HG03432 (cell line): ENCODE results near the gene SEMA4D.
"Not testable (repeated sequence)": the region's sequence is repeated elsewhere in the genome, so short reads cannot be mapped to it uniquely, and the experiment has no call there.

Experiments used
- ATAC-seq: cut with Tn5 transposase; IDR thresholded peaks from one replicate; pipeline ENCODE4 v1.9.1; 2021; ENCODE audit warnings: mild to moderate bottlenecking, moderate library complexity; ENCODE audit not compliant: unreplicated experiment

The SEMA4D gene

DNA sequence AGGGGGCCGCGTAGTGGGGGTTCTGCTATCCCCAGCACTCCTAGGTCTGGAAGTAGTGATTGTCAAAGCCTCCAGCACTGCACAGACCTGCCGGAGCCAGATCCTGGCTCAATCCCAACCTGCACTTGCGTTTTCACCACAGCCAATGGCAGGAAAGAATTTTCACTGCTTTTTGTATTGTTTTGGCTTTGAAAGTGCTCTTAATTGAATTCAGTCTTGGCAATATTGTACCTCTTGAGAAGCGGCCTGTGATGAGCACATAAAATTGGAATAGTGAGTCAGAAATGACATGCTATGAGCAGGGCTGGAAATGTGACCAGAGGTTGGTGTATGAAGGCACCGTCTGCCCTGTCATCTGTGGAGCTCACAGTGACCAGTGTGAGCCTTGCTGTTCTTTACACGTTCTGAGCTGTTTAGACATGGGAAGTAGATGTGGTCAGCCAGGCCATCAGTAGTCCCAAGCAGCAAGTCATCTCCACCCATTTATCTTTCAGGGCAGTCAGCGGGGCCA is 138.1 kb downstream of the SEMA4D start:
- no peak for ATAC-seq

DNA sequence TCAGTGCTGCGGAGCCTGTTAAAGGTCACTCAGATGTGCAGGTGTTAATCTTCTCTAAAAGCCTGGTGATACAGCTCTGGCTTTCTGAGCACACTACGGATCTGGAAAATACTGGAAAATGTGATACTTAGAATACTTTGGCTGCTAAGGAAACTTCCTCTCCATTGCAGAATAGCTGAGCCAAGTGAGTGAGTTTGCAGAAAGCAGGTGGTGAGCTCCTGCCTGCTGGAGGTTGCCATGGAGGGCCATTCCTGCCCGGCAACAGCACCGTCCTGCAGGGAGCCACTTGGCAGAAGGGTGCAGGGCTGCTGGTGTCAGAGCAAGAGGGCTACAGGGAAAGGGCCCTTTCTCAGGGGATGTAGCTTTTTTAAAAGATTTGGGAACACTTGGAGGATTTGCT is 138.9 kb downstream of the SEMA4D start:
- ATAC-seq, result no peak

DNA sequence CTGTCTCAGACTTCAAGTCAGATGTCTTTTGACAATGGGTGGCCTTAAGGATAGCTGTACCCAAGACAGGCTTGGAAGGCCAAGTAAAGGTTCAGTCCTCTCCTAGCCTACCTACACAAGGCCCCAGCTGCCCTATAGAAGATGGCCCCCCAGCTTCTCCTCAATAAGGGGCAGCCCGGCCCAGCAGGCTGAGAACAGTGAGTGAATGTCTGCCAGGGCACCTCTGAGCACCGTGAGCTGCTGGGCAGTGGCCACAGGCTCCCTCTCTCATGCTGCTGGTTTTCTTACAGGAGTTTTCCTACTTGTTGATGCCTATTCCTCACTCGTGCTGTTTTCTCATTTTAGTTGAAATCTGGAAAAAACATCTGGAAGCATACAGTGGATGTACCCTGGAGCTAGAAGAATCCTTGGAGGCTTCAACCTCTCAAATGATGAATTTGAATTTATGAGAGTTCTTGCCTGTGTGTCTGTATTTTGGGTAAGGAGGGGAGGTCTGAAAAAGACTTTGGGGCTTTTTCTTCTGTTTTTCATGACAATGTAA is 139.5 kb downstream of the SEMA4D start:
- ATAC-seq, result no peak

DNA sequence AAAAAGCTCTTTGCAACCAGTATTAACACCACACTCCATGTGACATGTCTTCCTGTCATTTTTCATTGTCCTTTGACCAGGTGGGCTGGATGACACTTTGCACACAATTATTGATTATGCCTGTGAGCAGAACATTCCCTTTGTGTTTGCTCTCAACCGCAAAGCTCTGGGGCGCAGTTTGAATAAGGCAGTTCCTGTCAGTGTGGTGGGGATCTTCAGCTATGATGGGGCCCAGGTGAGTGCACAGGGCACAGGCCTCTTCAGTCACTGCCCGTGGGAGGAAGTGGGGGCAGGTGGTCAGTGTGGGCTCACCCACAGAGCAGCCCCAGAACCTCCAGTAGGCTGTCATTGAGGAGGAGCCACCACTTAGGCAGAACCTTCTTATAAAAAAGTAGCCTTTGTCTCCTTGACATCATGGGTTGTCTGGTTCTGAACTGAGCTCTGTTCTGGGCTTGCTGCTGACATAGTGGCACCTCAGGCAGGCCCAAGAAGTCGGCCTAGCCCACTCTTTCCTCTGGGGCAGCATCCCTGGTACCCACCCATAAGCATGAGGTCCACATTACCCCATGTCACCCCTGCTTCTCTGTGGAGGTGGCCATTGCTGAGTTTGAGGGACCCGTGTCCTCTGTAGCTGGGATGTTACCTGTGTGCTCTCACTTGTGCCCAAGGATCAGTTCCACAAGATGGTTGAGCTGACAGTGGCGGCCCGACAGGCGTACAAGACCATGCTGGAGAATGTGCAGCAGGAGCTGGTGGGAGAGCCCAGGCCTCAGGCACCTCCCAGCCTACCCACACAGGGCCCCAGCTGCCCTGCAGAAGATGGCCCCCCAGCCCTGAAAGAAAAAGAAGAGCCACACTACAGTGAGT is 140.3 kb downstream of the SEMA4D start:
- ATAC-seq, result no peak

DNA sequence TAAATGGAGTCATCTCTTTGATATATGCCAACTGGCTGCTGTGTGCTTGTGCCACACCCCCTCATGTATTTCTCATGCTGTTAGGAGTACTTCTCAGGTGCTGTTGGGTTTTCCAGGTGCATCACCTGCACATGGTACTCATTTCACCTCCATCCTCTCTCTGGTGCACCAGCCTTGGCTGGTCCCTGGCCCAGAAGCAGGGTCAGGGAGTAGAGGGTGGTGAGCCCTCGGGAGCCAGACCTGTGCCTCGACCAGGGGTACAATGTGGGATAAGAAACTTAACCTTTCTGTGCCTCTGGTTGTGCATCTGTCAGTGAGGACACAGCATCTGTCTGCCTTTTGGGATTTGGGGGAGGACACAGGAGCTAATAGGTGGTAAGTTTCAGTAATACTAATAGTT is 141.1 kb downstream of the SEMA4D start:
- no peak for ATAC-seq

DNA sequence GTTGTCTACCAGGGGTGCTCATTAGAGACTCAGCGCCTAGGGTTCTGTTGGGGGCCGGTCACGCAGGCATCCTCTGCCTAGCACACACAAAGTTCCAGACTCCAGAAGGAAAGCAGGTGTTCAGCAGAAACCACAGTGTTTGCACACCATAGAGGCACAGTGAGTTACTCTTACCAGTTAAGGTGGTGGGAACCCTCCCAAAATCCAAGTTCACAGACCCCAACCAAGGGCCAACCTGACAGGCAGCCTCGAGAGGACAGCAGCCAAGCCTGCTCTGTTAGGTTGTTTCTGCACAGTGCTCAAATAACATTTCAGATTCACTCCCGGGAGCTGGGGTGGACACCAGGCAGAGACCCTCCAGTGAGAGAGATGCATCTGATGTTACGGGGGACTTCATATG is 143.4 kb downstream of the SEMA4D start:
- ATAC-seq, result no peak

DNA sequence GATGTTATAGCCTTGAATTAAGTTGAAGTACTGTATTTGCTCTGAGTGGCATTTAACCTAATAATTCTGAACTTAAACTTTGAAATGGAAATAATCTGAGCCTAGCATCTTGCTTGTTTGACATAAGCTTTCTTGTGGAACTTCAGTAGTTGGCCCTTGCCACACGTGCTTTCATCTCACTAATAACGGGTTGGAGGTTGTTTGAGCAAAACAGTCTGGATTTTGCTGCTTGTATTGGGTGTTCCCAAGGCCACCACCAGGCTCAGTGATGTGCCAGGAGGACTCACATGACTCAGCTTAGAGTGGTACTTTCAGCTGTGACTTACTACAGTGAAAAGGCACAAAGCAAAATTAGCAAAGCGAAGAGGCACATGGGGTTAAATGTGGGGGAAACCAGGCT is 143.9 kb downstream of the SEMA4D start:
- ATAC-seq, result no peak

DNA sequence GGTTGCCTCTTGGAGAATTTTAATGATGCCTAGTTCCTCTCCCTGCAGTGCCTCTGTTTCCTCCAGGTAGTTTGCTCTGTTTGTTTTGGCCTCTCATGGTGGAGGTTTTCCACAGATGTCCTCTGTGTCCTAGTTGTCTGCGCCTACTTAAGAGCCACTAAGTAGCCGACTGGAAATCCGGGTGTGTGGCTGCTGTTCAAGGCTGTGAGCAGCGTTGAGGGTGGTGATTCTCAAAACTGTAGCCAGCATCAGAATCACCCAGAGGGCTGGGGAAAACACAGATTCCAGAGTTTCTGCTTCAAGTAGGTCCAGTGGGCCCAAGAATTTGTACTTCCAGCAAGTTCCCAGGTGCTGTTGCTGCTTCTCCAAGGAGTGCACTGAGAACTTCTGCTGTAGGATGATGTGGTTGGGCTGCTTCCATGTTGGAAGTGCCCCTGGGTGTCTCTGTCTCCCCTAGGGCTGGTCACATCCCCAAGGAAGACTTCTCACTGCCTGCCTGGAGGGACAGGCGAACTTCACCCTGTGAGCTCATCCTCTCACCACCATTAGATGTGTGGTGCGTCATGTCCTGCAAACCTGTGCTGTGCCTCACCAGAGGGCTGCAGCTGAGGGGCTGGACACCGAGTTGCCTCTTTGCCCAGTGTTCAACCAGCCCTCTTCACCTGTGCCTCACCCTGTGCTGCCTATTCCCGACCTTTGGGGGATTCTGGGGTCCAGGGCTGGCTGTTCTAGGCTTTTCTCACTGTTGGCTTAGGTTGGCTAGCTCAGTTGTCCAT is 144.9 kb downstream of the SEMA4D start:
- no peak for ATAC-seq

DNA sequence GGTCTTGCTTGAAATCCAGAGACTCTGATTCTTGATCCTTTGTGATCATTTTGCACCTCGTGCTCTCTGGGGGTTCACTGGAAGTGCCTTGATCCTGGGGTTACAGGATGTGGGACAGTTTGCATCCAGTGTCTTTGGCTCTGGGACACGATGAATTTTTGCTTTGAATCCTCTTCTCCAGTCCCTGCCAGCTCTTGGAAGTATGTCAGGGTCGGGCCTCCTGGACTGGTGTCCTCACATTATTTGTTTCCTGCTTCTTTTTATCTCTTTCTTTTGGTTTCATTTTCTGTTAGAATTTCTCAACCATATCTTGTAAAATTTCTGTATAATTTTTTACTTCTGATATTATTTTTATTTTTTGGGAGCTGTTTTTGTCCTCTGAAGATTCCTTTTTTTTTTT is 145.5 kb downstream of the SEMA4D start:
- ATAC-seq, result no peak

DNA sequence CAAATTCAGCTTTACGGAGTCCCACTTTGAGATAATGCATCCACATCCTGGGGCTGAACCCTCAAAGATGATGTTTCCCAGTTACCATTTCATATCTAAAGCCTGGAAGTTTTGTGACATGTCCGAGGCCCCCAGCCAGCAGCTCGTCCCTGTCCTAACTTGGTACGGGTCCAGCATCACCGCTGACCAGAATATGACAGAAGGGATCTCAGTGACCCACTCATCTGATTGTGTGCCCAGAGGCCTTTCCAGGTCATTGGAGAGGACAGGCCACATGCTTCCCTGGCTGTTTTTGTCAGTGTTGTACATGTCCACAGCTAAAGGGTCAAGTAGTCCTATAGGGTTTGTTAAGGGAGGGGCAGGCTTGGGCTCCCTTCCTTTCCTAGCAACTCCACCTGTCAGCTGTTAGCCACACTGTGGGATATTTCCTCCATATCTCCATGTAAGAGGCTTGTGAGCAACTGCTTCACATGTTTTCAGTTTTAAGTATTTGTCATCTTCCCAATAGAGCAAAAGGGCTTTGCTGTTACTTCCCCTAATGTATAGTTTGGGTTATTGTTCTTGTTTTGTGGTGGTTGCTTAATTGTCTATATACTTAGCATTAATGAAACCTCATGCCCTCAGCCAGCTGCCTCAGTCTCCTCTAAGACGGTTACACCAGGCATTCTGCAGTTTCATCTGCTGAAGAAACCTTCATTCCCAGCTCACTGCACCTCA is 146.2 kb downstream of the SEMA4D start:
- no peak for ATAC-seq

DNA sequence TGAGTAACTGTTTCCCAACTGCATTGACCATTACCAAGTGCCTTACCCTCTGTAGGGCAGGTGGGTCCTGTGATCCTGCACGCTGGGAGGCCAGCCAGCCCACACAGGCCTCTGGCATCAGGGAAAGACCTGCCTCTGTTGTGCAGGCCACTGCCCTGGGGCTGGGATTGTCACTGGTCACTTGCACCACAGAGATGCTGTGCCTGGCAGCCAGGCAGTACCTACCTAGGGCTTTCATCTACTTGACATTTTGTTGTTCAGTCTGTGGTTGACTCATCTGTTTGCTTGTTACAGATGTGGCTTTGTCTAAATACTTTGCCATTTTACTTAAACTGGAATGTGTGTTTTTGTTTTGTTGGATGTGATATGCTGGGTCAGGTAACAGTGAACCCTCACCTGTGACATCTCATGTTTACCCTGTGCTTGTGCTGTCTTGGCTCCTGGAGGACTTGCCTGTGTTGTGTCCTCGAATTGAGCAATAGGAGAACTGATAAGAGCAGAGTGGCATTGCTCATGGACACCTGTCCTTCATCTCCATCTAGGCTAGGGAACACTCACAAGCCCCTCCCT is 146.8 kb downstream of the SEMA4D start:
- no peak for ATAC-seq

DNA sequence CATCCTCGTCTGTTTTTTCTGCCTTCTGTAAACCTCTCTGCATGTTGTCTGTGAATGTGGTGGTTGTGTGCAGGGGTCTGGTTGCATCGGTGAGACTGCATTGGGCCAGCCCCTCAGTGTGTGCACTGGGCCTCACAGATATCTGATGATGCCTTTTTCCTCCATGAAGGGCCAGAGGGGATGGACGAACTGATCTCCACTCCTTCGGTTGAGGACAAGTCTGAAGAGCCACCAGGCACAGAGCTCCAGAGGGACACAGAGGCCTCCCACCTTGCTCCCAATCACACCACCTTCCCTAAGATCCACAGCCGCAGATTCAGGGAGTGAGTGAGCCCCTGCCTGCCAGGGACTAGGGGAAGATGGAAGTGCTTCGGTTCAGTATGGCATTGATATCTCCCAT is 148.3 kb downstream of the SEMA4D start:
- ATAC-seq, result no peak

DNA sequence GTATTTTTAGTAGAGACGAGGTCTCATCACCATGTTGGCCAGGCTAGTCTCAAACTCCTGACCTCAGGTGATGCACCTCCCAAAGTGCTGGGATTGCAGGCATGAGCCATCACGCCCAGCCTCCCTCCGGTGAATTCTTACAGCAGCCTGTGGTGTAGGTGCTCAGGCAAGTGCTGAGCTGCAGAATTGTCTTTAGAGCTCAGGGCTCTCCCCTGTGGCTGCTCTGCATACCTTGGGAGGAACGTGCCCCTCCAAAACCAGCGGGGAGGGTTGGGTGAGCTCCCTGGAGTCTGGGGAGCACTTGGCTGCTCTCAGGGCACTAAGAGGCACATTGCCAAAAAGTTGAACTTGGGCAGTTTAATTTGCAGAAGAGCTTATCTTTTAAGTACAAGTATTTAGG is 150.3 kb downstream of the SEMA4D start:
- no peak for ATAC-seq

DNA sequence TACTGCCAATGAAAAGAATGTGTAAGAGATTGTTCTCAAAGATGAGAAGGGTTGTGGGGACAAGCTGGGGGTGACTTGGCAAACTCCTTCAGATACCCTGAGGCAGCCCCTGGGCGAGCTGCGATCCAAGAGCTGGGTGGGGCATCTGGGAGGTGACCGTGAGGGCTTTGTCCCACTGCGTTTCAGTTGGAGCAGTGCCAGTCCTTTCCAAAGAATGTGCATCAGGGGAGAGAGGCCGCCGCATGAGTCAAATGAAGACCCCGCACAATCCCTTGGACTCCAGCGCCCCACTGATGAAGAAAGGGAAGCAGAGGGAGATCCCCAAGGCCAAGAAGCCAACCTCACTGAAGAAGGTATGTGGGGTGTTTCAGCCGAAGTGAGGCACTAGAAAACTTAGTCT is 151.2 kb downstream of the SEMA4D start:
- no peak for ATAC-seq

DNA sequence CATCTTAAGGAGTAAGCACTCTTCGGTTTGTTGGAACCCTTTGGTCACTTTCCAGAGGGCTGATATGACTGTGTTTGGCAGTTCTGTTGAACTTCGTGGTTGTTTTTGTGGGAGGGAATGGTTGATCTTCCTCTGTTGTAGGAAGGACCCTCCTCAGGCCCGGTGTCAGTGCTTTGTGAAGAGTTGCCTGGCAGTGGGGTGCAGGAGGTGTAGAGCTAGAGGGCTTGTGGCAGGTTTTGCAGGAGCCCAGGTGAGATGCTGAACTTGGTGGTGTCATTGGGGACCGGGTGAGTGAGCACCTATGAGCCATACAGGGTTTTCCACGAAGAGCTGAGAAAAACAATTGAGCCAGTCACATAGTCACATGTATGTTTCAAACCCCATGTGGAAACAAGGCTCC is 152.4 kb downstream of the SEMA4D start:
- ATAC-seq, result no peak

DNA sequence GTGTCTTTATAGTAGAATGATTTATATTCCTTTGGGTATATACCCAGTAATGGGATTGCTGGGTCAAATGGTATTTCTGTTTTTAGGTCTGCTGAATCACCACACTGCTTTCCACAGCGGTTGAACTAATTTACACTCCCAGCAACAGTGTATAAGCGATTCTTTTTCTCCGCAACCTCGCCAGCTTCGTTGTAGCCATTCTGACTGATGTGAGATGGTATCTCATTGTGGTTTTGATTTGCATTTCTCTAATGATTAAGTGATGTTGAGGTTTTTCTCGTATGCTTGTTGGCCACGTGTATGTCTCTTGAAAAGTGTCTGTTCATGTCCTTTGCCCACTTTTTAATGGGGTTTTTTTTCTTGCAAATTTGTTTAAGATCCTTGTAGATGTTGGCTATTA is 154.1 kb downstream of the SEMA4D start:
- not testable (repeated sequence) for ATAC-seq

DNA sequence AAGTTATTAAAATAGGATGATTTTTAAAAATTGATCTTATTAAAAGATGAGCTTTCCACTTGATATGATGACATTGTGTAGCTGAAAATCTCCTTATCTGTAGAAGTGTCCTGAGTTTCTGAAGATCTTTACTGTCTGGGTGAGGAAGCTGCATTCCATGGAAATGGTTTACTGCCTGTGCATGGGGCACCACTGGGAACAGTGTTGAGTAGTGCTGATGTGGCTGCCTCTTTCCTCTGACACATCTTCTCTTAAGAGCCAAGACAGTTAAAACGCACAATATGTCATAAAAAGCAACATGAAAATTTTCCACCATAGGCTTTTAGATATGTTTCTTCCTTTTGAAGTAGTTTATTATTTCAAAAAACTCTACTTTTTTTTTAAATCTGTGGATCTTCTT is 155.0 kb downstream of the SEMA4D start:
- ATAC-seq, result no peak

DNA sequence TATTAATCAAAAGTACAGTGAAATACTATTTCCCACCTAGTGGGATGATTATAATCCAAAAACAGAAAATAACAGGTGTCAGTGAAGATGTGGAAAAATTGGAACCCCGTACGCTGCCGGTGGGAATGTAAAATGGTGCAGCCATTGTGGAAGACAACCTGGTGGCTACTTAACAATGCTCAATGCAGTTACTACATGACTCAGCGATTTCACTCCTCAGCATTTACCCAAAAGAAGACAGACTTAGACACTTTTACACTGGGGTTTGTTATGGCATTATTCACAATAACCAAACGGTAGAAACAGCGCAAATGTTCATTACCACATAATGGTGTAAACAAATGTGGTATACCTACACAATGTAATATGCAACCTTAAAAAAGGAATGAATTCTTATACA is 155.7 kb downstream of the SEMA4D start:
- ATAC-seq, result no peak

DNA sequence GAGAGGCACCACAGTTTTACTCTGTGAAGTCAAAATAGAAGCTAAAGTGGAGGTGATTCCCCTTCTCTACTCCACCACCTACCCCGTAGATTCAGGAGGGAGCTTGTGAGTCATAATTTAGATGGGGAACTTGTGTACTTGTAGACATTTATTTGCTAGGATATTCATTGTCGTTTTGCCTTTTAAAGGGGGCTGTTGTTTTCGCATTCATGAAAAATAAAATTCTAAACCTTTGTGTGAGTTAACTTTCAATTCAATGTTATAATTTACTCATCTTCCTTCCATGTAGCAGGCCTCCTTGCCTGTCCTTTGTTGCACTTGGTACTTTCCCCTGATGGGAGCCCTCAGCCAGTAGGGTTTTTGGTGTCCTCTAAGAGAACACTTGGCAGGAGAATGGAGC is 157.6 kb downstream of the SEMA4D start:
- ATAC-seq, result peak; percentile 92

DNA sequence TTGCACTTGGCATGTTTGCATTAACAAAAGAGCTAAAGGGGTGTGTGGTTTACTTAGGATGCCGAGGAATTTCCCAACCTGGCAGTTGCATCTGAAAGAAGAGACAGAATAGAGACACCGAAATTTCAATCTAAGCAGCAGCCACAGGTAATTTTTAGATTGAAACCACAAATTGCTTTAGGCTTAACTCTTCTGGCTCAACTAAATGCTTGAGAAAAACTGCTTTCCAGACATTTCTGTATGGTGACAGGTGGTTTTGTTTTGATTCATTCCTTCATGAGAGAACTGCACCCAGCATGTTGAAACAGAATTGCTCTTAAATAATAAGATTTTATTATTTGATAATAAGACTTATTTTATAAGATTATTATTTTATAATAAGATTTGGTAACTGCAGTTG is 158.1 kb downstream of the SEMA4D start:
- ATAC-seq, result no peak

DNA sequence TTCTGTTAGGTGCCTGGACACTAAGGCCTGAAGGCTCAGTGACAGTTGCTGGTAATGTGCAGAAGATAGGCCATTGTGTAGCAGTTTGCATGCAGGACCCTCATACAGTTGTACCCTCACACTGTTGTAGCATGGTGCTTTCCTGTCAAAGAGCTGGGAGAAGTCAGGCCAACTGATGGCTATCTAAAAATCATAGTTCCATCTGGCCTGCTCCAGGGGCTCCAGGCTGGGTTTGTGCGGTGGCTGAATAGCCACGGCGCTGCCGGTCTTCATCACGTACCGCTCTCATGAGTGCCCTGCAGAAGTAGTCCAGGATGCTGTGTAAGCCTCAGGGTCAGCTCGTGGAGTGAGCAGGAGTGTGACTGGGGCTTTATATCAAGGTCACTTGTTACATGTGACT is 167.4 kb downstream of the SEMA4D start:
- ATAC-seq, result no peak
